HG03103 (cell line): ENCODE results near the gene ZFHX3.

Experiments used
- ATAC-seq: cut with Tn5 transposase; IDR thresholded peaks from one replicate; pipeline ENCODE4 v1.9.1; 2021; ENCODE audit warnings: low read depth; ENCODE audit not compliant: unreplicated experiment

ZFHX3 gene

GRCh38 chr16:72983728-72984350, 64.1 kb downstream of the ZFHX3 start:
- no peak for ATAC-seq

GRCh38 chr16:72983241-72983640, 64.7 kb downstream of the ZFHX3 start:
- no peak for ATAC-seq

- ATAC-seq = no peak
Observed at GRCh38 chr16:72979974-72980373, 68.0 kb downstream of the ZFHX3 start.

- no peak for ATAC-seq
Observed at GRCh38 chr16:72978212-72978611, 69.7 kb downstream of the ZFHX3 start.

GRCh38 chr16:72977127-72977526, 70.8 kb downstream of the ZFHX3 start:
- no peak for ATAC-seq

GRCh38 chr16:72976438-72977064, 71.4 kb downstream of the ZFHX3 start:
- no peak for ATAC-seq

GRCh38 chr16:72975809-72976437, 72.0 kb downstream of the ZFHX3 start:
- no peak for ATAC-seq

GRCh38 chr16:72974142-72974769, 73.7 kb downstream of the ZFHX3 start:
- no peak for ATAC-seq

- ATAC-seq = no peak
Observed at GRCh38 chr16:72972878-72973571, 74.9 kb downstream of the ZFHX3 start.

- no peak for ATAC-seq
Observed at GRCh38 chr16:72971370-72971769, 76.6 kb downstream of the ZFHX3 start.

- ATAC-seq = no peak
Observed at GRCh38 chr16:72970656-72971055, 77.3 kb downstream of the ZFHX3 start.

- no peak for ATAC-seq
Observed at GRCh38 chr16:72969812-72970211, 78.1 kb downstream of the ZFHX3 start.

- no peak for ATAC-seq
Observed at GRCh38 chr16:72969146-72969545, 78.8 kb downstream of the ZFHX3 start.

GRCh38 chr16:72967941-72968340, 80.0 kb downstream of the ZFHX3 start:
- no peak for ATAC-seq

GRCh38 chr16:72963533-72964315, 84.2 kb downstream of the ZFHX3 start:
- no peak for ATAC-seq

- no peak for ATAC-seq
Observed at GRCh38 chr16:72962347-72962746, 85.6 kb downstream of the ZFHX3 start.

- ATAC-seq = no peak
Observed at GRCh38 chr16:72961863-72962262, 86.1 kb downstream of the ZFHX3 start.

- no peak for ATAC-seq
Observed at GRCh38 chr16:72961115-72961832, 86.7 kb downstream of the ZFHX3 start.

- no peak for ATAC-seq
Observed at GRCh38 chr16:72960101-72960500, 87.8 kb downstream of the ZFHX3 start.
